Stimulated activated CD4-positive, alpha-beta T cell treated with anti-CD3 and anti-CD28 coated beads, TNF-alpha, amount 100 ng/mL, for 24 hours (primary cell): Measurements from ENCODE around the gene MAPK8IP3.

ENCODE experiments used
- DNase-seq, 3 experiments: peaks; one replicate each; pipeline ENCODE4 v3.0.0-alpha.2; 2020; ENCODE audit warnings: low read depth in 3 of 3

Gene MAPK8IP3

GRCh38 chr16:1705688-1706385, at the start of gene MAPK8IP3:
Gene MAPK8IP3, plus strand, starts transcription at chr16:1706195. Its CDS starts 145 bp downstream, at chr16:1706340.
- peak; percentile 88 to 96 (median 90) for DNase-seq

- no peak for DNase-seq
Observed at GRCh38 chr16:1656808-1657617, 49.0 kb upstream of the MAPK8IP3 start.

GRCh38 chr16:1657841-1658240, 48.2 kb upstream of the MAPK8IP3 start:
- DNase-seq: no peak

GRCh38 chr16:1659031-1659430, 47.0 kb upstream of the MAPK8IP3 start:
- DNase-seq: no peak

GRCh38 chr16:1661826-1662225, 44.2 kb upstream of the MAPK8IP3 start:
- no peak for DNase-seq

GRCh38 chr16:1662543-1662942, 43.5 kb upstream of the MAPK8IP3 start:
- no peak for DNase-seq

- no peak for DNase-seq
Observed at GRCh38 chr16:1665829-1666228, 40.2 kb upstream of the MAPK8IP3 start.

- DNase-seq: no peak
Observed at GRCh38 chr16:1666316-1666715, 39.7 kb upstream of the MAPK8IP3 start.

- no peak for DNase-seq
Observed at GRCh38 chr16:1667271-1667670, 38.7 kb upstream of the MAPK8IP3 start.

- DNase-seq: no peak
Observed at GRCh38 chr16:1667916-1668315, 38.1 kb upstream of the MAPK8IP3 start.

GRCh38 chr16:1668612-1669319, 37.2 kb upstream of the MAPK8IP3 start:
- no peak for DNase-seq

GRCh38 chr16:1669698-1670097, 36.3 kb upstream of the MAPK8IP3 start:
- no peak for DNase-seq

- no peak for DNase-seq
Observed at GRCh38 chr16:1670371-1670770, 35.6 kb upstream of the MAPK8IP3 start.

- no peak for DNase-seq
Observed at GRCh38 chr16:1670866-1671265, 35.1 kb upstream of the MAPK8IP3 start.

- no peak for DNase-seq
Observed at GRCh38 chr16:1673424-1674151, 32.4 kb upstream of the MAPK8IP3 start.

- DNase-seq: no peak
Observed at GRCh38 chr16:1674306-1674705, 31.7 kb upstream of the MAPK8IP3 start.

GRCh38 chr16:1674751-1675664, 31.0 kb upstream of the MAPK8IP3 start:
- DNase-seq: no peak

- DNase-seq: no peak
Observed at GRCh38 chr16:1676661-1677060, 29.3 kb upstream of the MAPK8IP3 start.

- DNase-seq: no peak
Observed at GRCh38 chr16:1677339-1677738, 28.7 kb upstream of the MAPK8IP3 start.

GRCh38 chr16:1677942-1678499, 28.0 kb upstream of the MAPK8IP3 start, which contains the start of gene JPT2:
Gene JPT2, plus strand, starts transcription at chr16:1678279. Its CDS starts 34 bp downstream, at chr16:1678313.
- DNase-seq: peak; percentile 92 to 97 (median 94)
